HG02870 (cell line): ENCODE data around the gene DNAH8.
"Not testable (repeated sequence)": the region's sequence is repeated elsewhere in the genome, so short reads cannot be mapped to it uniquely, and the experiment has no call there.

ENCODE experiments used
- ATAC-seq: cut with Tn5 transposase; IDR thresholded peaks from one replicate; pipeline ENCODE4 v1.9.1; 2021; ENCODE audit warnings: mild to moderate bottlenecking, moderate library complexity; ENCODE audit not compliant: unreplicated experiment

DNAH8 gene

DNA sequence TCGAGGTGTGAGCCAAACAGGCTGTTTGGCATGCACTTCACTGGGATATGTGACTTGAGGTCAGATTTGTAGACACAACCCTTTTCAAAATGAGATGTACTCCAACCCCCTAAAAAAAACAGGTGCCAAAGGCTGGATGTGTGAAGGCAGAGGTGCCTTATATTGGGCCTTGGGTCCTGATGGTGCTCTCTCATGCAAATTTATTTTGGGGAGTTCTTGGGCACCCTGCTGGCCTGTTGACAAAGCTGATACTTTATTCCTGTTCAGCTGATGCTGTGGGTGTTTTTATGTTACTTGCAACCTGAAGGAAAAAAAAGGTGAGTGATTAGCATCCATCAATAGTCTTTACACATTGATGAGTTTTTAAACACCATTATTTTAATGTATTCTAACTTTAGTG is 121.5 kb downstream of the DNAH8 start:
- no peak for ATAC-seq

DNA sequence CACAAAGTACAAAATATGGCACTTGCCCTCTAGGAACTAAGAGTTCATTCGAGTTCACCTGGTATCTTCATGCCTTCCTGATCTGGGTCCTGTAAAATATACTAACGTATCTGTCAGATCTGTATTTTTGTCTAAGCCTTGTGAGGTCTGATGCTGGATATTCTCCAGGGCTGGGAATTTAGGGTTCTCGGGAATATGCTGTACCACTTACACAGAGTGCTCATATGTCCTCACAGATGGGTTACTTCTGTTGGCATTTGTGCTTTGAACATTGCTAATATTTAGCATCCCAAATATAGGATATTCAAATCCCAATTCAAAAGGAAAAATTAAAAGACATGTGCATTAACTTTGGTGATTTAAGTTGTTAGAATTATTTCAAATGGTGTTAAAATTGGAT is 122.0 kb downstream of the DNAH8 start:
- no peak for ATAC-seq

DNA sequence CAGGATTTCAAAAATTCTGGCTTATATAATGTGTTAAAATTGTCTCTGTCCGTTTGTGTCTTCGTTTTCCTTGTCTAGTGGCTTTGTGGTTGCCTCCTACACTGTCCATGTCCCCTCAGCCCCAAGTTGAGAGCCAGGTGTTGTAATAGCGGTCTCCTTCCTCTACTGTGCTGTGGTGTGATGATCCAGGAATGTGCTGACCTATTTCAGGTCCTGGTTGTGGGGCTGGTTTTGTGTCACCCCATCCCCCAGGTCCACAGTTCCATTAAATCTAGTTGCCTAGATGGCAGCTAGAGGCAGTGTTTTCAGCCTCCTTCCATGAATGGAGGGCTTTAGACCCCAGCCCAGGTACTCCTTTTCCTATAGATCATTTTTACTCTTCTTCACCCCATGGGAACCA is 128.7 kb downstream of the DNAH8 start:
- ATAC-seq: no peak

DNA sequence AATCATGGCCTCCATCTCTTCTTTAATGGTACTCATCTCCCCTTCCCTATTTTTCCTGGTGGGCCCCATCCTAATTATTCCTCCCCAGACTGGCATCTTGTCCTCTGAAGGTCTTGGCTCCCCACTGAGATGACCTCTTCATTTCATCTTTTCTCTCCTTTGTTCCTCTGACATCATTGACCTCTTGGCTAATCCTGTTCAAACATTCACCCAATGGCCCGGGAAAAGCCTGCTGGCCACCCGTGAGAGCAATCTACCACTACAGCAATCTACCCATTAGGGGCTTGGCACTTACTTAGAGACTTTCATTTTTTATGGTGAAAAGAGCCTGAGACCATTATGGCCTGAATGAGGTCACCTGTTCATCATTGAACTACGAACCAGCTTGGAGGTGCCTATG is 130.8 kb downstream of the DNAH8 start:
- no peak for ATAC-seq

DNA sequence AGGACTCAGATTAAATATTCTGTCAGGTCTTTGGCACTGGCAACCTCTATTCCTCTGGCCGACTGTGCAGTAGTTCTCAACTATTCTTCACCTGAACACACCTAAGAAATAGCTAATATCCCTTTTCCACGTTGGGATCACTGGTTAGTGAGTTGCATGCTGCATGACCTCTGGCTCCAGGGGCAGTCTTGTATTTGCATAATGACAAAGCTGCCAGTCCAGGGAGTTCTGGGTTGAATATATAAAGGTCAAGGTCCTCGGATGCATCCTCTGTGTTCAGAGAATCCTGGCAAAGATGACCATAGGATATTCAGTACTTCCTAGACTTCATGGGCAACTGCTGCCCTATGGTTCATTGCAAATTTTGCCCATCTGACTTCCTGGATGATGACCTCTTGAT is 131.2 kb downstream of the DNAH8 start:
- ATAC-seq: no peak

DNA sequence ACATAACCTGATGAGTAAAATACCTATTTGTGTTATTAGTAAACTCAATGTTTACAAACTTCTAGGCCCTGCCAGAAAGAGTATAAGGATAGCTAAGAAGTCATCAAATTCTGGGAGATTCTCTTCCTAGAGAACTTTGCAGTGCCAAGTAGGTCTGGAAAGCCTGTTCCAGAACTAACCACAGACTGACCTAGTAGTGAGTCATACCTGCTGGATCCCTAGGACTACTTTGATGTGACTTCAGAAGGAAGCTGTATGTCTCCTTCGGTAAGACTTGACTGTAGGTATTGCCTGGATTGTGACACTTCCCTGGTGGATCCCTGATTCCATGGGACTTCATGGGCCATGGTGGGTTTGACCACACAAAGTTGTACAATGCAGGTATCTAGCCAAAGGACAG is 131.7 kb downstream of the DNAH8 start:
- no peak for ATAC-seq

DNA sequence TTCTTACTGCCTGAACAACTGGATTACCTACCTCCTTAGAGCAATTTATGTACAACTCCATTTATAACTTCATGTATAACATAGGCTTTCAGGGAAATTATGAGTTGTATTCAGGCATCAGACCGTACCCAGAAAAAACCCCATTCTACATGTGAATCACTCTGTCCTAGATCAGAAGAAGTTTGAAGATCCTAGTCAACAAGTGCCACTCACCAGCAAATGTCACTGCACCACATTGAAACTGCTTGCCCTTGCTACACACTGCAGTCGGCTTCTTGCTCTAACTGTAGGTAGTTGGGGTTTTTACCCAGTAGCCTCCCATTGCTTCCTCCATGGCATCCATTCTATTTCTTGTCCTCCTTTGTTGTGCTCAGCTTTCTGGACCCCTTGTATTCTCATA is 132.4 kb downstream of the DNAH8 start:
- no peak for ATAC-seq

DNA sequence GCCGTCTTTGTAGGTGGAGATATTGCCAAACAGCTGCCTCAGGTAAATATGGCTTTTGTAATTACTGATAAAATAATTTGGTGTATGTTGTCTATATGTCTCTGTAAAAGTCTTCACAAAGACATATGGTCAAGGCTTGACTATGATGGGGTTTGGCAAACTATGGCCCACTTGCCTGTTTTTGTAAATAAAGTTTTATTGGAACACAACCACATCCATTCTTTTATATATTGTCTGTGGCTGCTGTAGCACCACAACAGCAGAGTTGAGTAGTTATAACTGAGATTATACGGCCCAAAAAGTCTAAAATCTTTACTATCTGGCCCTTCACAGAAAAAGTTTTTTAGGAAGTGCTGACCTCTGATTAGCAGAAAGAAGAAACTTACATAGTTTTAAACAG is 133.6 kb downstream of the DNAH8 start:
- ATAC-seq: no peak

DNA sequence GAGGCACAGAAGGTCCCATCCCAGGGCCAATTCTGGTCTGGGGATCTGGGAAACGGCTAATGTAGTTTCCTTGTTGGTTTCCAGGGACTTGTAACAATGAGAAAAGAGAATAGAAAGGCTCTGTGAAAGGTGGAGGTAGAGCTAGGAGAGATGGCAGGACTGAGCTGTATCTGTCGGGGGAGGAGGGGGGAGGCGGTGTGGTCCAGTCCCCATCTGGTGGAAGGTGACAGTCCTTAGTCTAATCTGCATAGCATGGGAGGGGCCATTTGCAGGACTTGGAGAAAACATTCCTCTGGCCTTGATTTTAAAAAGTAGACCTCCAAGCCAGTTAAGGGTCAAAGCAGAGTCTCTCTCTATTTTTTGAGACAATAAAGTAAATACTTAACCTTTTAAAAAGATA is 137.1 kb downstream of the DNAH8 start:
- ATAC-seq: no peak

DNA sequence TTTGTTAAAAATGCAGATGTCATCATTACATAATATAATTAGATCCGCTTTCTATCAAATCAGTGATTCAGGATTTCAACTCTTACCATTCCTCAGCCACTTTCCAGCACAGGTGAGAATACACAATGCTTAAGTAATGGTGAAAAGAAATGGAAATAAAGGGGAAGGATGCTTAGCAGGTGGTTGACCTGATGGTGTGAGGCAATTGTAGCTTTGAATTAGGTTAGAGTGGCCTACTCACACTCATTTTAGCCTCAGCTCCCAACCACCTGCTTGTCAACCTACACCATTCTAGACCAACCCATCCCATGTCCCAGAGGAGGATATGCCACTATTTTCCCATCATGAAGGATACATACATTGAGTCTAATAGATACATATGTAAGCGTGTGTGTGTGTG is 138.1 kb downstream of the DNAH8 start:
- no peak for ATAC-seq

DNA sequence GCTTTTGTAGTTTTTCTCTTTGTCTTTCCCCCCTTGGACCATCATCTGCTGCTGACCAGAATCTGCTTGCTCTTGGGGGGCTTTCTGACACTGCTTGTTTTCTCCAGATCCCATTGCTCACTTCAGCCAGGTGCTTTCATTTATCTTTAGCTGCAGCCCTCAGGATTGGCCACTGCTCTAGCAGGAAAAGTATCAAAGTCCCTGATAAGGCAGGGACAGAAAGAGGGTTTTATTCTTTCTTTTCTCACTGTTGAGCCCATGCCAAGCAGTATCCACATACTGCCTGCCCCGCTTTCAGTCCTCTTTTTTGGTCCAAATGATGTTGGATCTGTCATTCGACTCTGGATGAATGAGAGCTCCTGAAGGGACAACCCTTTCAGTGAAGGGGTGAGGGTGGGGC is 141.4 kb downstream of the DNAH8 start:
- ATAC-seq: no peak

DNA sequence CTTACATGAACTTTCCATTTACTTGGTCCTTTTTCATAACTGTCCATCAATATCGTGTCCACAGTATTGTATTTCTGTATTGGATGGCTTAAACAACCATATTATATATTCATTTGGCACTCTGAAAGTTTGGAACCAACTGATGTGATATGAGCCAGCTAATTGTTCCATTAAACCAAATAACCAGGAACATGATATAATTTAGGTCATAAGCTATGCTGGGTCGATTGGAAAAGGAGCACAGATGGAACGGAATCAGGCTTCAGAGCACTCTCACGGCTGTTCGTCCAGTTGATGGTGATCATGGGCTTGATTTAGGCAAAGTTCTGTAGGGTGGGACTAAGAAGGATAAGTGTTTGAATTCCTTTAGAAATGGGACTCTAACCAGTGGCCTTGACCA is 142.7 kb downstream of the DNAH8 start:
- ATAC-seq: no peak

DNA sequence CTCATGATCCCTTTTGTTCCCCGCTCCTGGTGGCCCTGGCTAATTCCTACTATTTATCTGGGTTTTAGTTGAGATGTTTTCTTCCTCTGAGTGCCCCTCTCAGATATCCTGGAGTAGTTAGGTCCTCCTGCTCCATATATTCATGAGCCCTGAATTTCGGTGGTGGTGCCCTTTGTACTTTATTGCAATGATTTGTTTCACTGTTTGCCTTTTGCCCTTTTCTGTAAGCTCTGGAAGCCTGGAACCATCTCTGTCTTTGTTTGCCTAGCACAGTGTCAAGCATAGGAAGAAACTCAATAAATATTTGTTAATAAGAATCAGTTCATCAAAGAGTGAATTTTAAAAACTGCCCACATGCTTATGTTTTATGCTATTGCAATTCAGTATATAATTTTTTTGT is 144.9 kb downstream of the DNAH8 start:
- ATAC-seq: no peak

DNA sequence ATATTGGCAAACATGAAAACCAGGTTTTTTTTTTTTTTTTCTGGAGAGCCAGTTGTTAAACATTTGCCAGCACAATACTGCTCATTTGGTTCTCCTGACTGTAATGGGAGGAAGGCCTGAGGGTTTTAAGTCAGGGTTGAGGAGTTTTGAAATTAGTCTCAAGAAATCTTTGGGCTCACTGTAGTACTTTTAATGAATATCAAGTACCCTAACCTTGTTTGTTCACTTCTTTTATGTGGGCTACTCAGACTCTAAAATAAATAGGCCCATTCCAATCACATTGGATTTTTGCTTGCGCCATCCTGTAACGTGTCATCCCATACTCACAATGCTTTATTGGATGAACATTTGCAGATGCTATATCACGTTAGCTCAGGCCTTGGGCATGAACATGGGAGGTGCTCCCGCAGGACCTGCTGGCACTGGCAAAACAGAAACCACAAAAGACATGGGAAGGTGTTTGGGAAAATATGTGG is 146.9 kb downstream of the DNAH8 start:
- no peak for ATAC-seq

DNA sequence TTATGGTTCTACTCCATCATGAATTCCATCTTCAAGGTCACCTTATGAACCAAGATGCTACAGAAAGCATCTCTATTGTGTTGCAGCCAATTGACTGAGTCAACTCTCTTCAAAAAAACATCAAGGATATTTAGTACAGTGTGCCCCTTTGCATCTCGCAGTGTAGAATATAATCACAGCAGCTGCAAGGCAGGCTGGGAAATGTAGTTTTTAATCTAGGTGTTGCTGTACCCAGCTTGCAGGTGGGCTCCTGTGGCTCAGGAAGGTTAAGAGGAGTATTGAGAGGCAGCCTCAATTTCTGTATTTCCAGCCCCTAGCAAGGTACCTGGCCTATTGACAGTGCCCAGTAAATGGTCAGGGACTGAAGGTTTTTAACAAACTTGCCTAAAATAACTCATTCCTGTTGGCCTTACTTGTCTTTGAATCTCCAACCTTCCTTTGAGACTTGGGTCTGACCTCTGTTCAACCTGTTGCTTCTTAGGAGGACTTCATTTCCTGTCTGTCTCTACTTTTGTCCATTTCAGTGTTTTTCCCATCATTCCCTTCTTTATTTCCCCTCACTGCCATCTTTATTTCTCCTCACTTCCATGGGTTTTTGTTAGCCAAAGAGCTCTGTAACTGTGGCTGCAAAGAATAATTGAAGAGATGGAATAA is 150.5 kb downstream of the DNAH8 start:
- no peak for ATAC-seq

DNA sequence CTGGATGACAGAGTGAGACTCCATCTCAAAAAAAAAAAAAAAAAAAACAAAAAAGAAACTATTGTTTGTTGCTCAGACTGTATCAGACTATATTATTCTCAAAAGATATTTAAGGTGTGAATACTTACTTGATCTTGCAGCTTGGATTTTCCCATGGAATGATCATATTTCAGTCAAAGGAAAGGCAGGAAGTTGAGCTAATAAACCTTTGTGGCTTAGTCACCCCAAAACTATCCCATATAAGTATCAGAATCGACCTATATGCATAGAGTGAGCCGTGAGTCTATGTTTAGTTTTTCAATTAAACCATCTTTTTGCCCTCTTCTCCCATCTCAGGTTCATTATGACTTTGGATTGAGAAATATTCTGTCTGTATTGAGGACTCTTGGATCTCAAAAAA is 152.6 kb downstream of the DNAH8 start:
- ATAC-seq: no peak

DNA sequence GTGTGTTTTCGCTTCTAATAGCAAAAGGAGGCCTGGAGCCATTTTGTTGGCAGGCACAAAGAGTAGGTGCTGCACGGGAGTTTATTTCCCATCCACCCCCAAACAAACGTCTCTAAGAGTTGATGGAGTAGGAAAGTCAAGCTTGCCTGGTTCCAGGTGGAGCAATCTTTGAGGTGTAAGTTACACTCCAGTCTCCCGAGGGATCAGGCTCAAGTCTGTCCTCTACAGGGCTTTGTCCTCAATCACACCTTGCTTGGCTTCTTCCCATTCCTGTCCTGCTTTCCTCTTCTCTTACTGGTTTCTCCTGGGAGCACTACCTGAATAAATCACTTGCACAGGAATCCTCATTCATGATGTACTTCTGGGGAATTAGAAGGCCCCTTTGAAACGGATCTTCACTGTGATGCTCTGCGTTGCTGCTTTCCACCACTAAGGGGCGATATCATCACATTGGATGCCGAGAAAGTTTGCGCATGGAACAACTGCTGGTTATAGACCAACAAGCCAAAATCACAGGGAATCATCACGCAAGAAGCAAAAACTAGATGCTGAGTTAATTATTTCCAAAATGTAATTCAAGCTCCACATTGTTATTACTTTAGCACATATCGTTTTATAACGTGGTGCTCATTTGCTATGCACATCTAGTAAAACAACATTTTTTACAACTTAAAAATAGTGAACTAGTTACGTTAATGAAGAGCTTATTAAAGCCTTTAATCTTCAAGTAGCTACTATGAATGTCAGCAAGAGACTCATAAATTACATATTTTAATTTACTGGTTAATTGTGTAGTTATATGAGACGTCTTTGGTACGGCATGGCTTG is 156.8 kb downstream of the DNAH8 start:
- ATAC-seq: no peak

DNA sequence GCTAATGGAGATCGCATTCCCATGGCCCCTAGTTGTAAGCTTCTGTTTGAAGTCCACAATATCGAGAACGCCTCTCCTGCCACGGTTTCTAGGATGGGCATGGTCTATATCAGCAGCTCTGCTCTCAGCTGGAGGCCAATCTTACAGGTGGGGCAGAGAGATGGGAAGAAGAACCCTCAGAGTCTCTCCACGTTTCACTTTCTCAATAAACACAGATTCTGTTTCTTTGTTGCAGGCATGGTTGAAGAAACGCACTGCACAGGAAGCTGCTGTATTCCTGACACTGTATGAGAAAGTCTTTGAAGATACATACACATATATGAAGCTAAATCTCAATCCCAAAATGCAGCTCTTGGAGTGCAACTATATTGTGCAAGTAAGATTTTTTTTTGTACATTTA is 157.9 kb downstream of the DNAH8 start:
- no peak for ATAC-seq

DNA sequence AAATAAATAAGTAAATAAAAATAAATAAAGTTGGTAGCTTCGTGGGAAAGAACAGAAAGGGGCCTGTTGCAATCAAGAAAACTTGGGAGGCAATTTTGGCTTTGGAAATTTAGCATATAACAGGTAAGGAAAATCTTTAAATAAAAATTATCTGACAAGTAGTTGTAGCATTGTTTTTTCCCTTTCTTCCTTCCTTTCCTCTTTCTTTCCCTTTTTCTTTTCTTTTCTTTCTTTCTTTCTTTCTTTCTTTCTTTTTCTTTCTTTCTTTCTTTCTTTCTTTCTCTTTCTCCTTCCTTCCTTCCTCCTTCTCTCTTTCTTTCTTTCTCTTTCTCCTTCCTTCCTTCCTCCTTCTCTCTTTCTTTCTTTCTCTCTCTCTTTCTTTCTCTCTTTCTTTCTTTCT is 158.7 kb downstream of the DNAH8 start:
- ATAC-seq: not testable (repeated sequence)

DNA sequence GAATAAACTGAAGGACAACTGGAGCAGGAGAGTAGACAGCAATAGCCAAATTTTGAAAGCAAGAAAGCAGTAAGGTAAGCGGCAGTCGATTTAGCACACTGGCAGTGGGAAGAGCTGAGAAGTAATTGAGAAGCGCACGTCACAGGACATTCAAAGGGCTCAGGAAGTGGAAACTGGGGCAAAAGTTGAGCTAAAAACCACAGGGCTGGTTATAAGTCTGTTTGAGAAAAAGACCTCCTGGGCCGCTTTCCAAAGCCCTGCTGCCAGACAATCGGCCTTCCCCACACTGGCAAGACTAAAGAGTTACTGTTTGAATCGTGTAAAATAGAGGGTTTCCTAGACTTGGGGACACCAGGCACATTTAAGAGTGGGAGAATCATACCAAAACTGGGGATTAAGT is 161.4 kb downstream of the DNAH8 start:
- ATAC-seq: no peak

DNA sequence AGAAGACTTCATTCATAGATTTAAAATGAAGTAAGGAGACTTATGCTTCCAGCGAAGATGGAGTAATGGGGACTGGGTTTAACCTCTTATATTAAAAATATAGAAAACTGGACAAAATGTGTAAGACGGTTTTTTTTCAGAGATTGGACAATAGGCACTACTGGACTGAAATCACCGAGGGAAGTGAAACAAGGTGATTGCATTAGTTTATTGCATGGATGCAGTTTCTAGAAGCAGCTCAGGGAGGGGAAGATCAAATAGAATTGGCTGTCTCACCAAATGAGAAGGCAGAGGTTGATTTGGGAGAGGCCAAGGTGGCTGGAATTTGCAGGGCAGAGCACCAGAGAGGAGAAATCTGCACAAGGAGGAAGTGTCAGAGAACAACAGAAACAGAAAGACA is 162.6 kb downstream of the DNAH8 start:
- no peak for ATAC-seq

DNA sequence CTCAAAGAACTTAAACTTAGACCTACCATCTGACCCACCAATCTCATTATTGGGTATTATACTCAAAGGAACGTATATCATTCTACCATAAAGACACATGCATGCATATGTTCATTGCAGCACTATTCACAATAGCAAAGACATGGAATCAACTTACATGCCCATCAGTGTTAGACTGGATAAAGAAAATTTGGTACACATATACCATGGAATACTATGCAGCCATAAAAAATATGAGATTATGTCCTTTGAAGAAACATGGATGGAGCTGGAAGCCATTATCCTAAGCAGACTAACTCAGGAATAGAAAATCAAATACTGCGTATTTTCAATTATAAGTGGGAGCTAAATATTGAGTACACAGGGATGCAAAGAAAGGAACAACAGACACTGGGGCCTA is 167.0 kb downstream of the DNAH8 start:
- no peak for ATAC-seq

DNA sequence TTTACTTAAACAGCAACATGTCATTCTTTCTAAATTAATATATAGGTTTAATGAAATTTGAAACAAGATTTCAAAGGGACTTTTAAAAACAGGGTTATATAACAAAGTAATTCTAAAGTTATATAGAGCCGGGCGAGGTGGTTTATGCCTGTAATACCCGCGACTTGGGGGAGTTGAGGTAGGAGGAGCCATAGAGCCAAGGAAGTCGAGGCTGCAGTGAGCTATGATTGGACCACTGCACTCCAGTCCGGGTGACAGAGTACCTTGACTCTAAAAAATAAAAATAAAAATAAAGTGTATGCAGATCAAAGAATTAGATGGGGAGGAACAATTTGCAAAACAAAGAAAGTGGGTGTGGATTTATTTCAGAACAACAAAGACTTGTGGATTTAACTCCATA is 182.4 kb downstream of the DNAH8 start:
- ATAC-seq: no peak
